ENCODE measurements around the gene DDX19B. TPM values are rescaled to one million over a fixed set of nuclear protein-coding genes. Genes with fewer than 3 reads are reported as not detected.
A peak's percentile ranks its signal among the peaks of the same experiment; 100 is the strongest.

The DDX19B gene
- total and polyA plus RNA-seq, 9 of the 15 experiments (the other 6 are each of a cell fraction or from before 2014, with no cell fraction given) = 7.0 to 32.9 (median 19.3) TPM

DNA sequence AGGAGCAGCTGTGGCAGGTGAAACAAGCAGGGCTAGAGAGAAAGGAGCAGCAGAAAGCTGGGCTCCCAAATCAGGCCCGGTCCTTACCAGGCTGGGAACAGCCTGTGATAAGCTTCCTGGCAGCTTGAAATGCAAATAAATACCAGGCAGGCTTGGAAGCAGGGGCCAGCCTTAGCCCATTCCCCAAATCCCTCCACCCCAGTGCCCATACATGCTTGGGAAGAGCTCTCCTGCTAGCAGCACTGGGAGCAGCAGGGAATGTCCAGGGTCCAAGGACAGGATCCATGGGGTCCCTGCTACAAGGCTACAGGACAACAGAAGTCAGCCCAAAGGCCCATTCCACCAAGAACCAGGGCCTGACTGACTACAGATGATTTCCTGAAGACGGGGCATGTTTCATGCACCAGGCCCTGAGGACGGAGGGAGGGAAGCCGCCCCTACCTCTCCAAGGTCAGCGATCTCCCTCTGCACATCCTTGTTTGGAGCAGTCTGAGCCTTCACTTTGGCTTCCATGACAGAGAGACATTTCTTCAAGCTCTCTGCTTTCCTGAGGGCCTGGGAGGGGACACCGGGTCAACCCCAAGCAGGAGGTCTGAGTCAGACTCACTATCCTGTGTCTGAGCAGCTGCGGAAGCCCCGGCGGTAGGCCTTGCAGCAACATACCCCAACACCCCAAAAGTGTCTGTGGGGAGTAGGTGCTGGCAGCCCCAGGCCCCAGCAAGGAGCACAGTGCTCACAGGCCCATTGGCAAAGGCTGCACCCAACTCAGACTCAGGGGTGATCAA lies 44.6 kb upstream of the DDX19B start (continued):
- TF ChIP-seq NFATC3 (IDR thresholded peaks at IDR 0.05) = no peak
- TF ChIP-seq HDAC2 (IDR thresholded peaks at IDR 0.05) = no peak
- TF ChIP-seq ZNF717 (CRISPR knock-in tag; IDR thresholded peaks at IDR 0.05) = 0 out of 2 replicates have a peak, but pooled peaks have one; percentile 77
- TF ChIP-seq GABPB2 (CRISPR knock-in tag; conservative IDR thresholded peaks at IDR 0.05) = no peak
- TF ChIP-seq HLTF (IDR thresholded peaks at IDR 0.05) = no peak
- TF ChIP-seq, protein P1, sequence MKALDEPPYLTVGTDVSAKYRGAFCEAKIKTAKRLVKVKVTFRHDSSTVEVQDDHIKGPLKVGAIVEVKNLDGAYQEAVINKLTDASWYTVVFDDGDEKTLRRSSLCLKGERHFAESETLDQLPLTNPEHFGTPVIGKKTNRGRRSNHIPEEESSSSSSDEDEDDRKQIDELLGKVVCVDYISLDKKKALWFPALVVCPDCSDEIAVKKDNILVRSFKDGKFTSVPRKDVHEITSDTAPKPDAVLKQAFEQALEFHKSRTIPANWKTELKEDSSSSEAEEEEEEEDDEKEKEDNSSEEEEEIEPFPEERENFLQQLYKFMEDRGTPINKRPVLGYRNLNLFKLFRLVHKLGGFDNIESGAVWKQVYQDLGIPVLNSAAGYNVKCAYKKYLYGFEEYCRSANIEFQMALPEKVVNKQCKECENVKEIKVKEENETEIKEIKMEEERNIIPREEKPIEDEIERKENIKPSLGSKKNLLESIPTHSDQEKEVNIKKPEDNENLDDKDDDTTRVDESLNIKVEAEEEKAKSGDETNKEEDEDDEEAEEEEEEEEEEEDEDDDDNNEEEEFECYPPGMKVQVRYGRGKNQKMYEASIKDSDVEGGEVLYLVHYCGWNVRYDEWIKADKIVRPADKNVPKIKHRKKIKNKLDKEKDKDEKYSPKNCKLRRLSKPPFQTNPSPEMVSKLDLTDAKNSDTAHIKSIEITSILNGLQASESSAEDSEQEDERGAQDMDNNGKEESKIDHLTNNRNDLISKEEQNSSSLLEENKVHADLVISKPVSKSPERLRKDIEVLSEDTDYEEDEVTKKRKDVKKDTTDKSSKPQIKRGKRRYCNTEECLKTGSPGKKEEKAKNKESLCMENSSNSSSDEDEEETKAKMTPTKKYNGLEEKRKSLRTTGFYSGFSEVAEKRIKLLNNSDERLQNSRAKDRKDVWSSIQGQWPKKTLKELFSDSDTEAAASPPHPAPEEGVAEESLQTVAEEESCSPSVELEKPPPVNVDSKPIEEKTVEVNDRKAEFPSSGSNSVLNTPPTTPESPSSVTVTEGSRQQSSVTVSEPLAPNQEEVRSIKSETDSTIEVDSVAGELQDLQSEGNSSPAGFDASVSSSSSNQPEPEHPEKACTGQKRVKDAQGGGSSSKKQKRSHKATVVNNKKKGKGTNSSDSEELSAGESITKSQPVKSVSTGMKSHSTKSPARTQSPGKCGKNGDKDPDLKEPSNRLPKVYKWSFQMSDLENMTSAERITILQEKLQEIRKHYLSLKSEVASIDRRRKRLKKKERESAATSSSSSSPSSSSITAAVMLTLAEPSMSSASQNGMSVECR (CRISPR knock-in tag; IDR thresholded peaks at IDR 0.05) = no peak
- no peak for TF ChIP-seq ZNF408 (CRISPR knock-in tag; IDR thresholded peaks at IDR 0.05; ENCODE audit: low read depth)
- no peak for TF ChIP-seq CAMTA2 (CRISPR knock-in tag; conservative IDR thresholded peaks at IDR 0.05)
- TF ChIP-seq ZNF274 (IDR thresholded peaks at IDR 0.05; ENCODE audit: borderline replicate concordance, low read depth, low read length) = no peak
- TF ChIP-seq SUPT5H (IDR thresholded peaks at IDR 0.05) = peak; percentile 18; the same call in 1 of the 2 replicates
- no peak for TF ChIP-seq MTA3 (IDR thresholded peaks at IDR 0.05; ENCODE audit: borderline replicate concordance)
- TF ChIP-seq NR2F6 (CRISPR knock-in tag; IDR thresholded peaks at IDR 0.05) = no peak
- TF ChIP-seq, protein P2, sequence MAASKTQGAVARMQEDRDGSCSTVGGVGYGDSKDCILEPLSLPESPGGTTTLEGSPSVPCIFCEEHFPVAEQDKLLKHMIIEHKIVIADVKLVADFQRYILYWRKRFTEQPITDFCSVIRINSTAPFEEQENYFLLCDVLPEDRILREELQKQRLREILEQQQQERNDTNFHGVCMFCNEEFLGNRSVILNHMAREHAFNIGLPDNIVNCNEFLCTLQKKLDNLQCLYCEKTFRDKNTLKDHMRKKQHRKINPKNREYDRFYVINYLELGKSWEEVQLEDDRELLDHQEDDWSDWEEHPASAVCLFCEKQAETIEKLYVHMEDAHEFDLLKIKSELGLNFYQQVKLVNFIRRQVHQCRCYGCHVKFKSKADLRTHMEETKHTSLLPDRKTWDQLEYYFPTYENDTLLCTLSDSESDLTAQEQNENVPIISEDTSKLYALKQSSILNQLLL (CRISPR knock-in tag; IDR thresholded peaks at IDR 0.05; ENCODE audit: borderline replicate concordance) = no peak
- TF ChIP-seq, protein P3, sequence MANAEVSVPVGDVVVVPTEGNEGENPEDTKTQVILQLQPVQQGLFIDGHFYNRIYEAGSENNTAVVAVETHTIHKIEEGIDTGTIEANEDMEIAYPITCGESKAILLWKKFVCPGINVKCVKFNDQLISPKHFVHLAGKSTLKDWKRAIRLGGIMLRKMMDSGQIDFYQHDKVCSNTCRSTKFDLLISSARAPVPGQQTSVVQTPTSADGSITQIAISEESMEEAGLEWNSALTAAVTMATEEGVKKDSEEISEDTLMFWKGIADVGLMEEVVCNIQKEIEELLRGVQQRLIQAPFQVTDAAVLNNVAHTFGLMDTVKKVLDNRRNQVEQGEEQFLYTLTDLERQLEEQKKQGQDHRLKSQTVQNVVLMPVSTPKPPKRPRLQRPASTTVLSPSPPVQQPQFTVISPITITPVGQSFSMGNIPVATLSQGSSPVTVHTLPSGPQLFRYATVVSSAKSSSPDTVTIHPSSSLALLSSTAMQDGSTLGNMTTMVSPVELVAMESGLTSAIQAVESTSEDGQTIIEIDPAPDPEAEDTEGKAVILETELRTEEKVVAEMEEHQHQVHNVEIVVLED (CRISPR knock-in tag; IDR thresholded peaks at IDR 0.05) = no peak
- peak; percentile 28 for TF ChIP-seq CCNT2 (IDR thresholded peaks at IDR 0.05; ENCODE audit: borderline replicate concordance, extremely low read depth, insufficient read length, low read depth, low read length)
- peak; percentile 12 for TF ChIP-seq POLR2B (IDR thresholded peaks at IDR 0.05; ENCODE audit: low read depth, partially characterized antibody)
- no peak for TF ChIP-seq NFIC (IDR thresholded peaks at IDR 0.05)
- TF ChIP-seq, protein P4, sequence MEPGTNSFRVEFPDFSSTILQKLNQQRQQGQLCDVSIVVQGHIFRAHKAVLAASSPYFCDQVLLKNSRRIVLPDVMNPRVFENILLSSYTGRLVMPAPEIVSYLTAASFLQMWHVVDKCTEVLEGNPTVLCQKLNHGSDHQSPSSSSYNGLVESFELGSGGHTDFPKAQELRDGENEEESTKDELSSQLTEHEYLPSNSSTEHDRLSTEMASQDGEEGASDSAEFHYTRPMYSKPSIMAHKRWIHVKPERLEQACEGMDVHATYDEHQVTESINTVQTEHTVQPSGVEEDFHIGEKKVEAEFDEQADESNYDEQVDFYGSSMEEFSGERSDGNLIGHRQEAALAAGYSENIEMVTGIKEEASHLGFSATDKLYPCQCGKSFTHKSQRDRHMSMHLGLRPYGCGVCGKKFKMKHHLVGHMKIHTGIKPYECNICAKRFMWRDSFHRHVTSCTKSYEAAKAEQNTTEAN (CRISPR knock-in tag; IDR thresholded peaks at IDR 0.05) = no peak
- TF ChIP-seq RHOXF2B (CRISPR knock-in tag; conservative IDR thresholded peaks at IDR 0.05) = no peak
- no peak for TF ChIP-seq LARP7 (IDR thresholded peaks at IDR 0.05)
- no peak for TF ChIP-seq WHSC1 (IDR thresholded peaks at IDR 0.05; ENCODE audit: low read length)
- no peak for TF ChIP-seq E2F3 (CRISPR knock-in tag; IDR thresholded peaks at IDR 0.05)
- TF ChIP-seq CBX1 (IDR thresholded peaks at IDR 0.05; ENCODE audit: low read depth) = no peak

All from K562 (cell line).